Esophagus squamous epithelium (tissue), 5 donors: ENCODE data around the gene ADAMTSL2. TPM values are rescaled to one million over a fixed set of nuclear protein-coding genes. Genes with fewer than 3 reads are reported as not detected.

Experiments used
- DNase-seq: peaks from one replicate; lab custom pipeline; 2025; lab: John Stamatoyannopoulos, UW
- H3K27ac ChIP-seq, 4 donors: fragments of 200-600 bp; sonication (generic); one replicate each; pipeline ENCODE4 v1.5.1; 2016 to 2019; ENCODE audit warnings: mild to moderate bottlenecking in 1 of 4
- H3K27me3 ChIP-seq, 4 donors: fragments of 200-600 bp; sonication (generic); 1 replicate in 3 of 4; 2 replicates in 1 of 4; pipeline versions ENCODE4 v1.5.1 to v1.6.0; 2017 to 2021; ENCODE audit warnings: antibody characterized with exemption in 1 of 4
- H3K36me3 ChIP-seq, 3 donors: fragments of 200-600 bp; sonication (generic); one replicate each; pipeline ENCODE4 v1.5.1; 2016 to 2019
- H3K4me1 ChIP-seq, 3 donors: fragments of 200-600 bp; sonication (generic); one replicate each; pipeline ENCODE4 v1.5.1; 2017 to 2019
- H3K4me3 ChIP-seq, 4 donors: fragments of 200-600 bp; sonication (generic); 1 replicate in 3 of 4; 2 replicates in 1 of 4; pipeline ENCODE4 v1.5.1; 2016 to 2019; ENCODE audit warnings: mild to moderate bottlenecking in 2 of 4, moderate library complexity in 1 of 4
- H3K9me3 ChIP-seq, 3 donors: fragments of 200-600 bp; sonication (generic); one replicate each; pipeline ENCODE4 v1.5.1; 2016 to 2019
- POLR2A ChIP-seq, 4 donors: fragments of 450-650 bp; IDR thresholded peaks; one replicate each; pipeline ENCODE4 v1.6.1; 2017; ENCODE audit warnings: antibody characterized with exemption in 4 of 4, mild to moderate bottlenecking in 4 of 4, moderate library complexity in 3 of 4
- WGBS, 2 donors: methylation state at CpG; one replicate each; pipeline ENCODE4 v1.1.5; 2018; 5-methylcytosine and 5-hydroxymethylcytosine counted together
- intact Hi-C: fragments of 100-400 bp; cut with DNase I; formaldehyde crosslinking; loops from one replicate; pipeline ENCODE4 v1.15.0; 2022
- total RNA-seq, 4 donors: library from RNA; depleted of rRNA; stranded (reverse); fragments of >200 nt; gene quantifications; one replicate each; pipeline ENCODE4 v1.1.0, GENCODE V29; 2016
- TF ChIP-seq, protein P1 (sequence below), 6 experiments: fragments of 450-650 bp in 4 of 6; fragments of 200-600 bp in 2 of 6; sonication (generic) in 2 of 6; IDR thresholded peaks; one replicate each; pipeline ENCODE4 v1.5.1; 2016 to 2019; ENCODE audit warnings: antibody characterized with exemption in 6 of 6, mild to moderate bottlenecking in 4 of 6, moderate library complexity in 4 of 6
- donor health status: DM: yes; HTN: yes; CAD: no.

Gene ADAMTSL2
- total RNA-seq, 4 donors from 2014 or later, result 1.1 to 2.1 (median 1.4) TPM

- 83 to 88% methylated on average over 3 to 5 of the region's 5 CpGs for WGBS, 2 donors
- Histone ChIP-seq H3K27me3 (peaks cover 0 to 14% (median 0%) of the 10 kb centered on the region in 4 donors), H3K36me3 (no peaks in the 10 kb centered on the region), H3K27ac (no peak overlapping the region), H3K9me3 (no peaks in the 10 kb centered on the region), H3K4me3 (no peak overlapping the region), H3K4me1 (peaks cover 16 to 38% (median 16%) of the 10 kb centered on the region in 3 donors)
- TF ChIP-seq POLR2A (IDR thresholded peaks at IDR 0.05), result no peak
- TF ChIP-seq, protein P1, sequence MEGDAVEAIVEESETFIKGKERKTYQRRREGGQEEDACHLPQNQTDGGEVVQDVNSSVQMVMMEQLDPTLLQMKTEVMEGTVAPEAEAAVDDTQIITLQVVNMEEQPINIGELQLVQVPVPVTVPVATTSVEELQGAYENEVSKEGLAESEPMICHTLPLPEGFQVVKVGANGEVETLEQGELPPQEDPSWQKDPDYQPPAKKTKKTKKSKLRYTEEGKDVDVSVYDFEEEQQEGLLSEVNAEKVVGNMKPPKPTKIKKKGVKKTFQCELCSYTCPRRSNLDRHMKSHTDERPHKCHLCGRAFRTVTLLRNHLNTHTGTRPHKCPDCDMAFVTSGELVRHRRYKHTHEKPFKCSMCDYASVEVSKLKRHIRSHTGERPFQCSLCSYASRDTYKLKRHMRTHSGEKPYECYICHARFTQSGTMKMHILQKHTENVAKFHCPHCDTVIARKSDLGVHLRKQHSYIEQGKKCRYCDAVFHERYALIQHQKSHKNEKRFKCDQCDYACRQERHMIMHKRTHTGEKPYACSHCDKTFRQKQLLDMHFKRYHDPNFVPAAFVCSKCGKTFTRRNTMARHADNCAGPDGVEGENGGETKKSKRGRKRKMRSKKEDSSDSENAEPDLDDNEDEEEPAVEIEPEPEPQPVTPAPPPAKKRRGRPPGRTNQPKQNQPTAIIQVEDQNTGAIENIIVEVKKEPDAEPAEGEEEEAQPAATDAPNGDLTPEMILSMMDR (IDR thresholded peaks at IDR 0.05), result no peak
- no peak for DNase-seq
- intact Hi-C loops, result no loop called here
Measured at GRCh38 chr9:133518200-133518599, 16.3 kb upstream of the ADAMTSL2 start.

GRCh38 chr9:133518706-133519449 lies 15.6 kb upstream of the ADAMTSL2 start:
- Histone ChIP-seq H3K9me3 (no peaks in the 10 kb centered on the region), H3K27me3 (peaks cover 0 to 14% (median 0%) of the 10 kb centered on the region in 4 donors), H3K36me3 (no peaks in the 10 kb centered on the region), H3K27ac (no peak overlapping the region), H3K4me3 (no peak overlapping the region), H3K4me1 (peaks cover 10 to 32% (median 12%) of the 10 kb centered on the region in 3 donors)
- 91% methylated on average over 13 to 25 of the region's 27 CpGs for WGBS, 2 donors
- no peak for DNase-seq
- intact Hi-C loops, result no loop called here
- TF ChIP-seq POLR2A (IDR thresholded peaks at IDR 0.05), result no peak

GRCh38 chr9:133519693-133520092 lies 14.8 kb upstream of the ADAMTSL2 start:
- TF ChIP-seq, protein P1 (IDR thresholded peaks at IDR 0.05), result no peak
- no peak for TF ChIP-seq POLR2A (IDR thresholded peaks at IDR 0.05)
- intact Hi-C loops, result no loop called here
- no peaks in the 10 kb centered on the region for H3K36me3 ChIP-seq
- no peaks in the 10 kb centered on the region for H3K9me3 ChIP-seq
- DNase-seq, result no peak
- H3K4me1 ChIP-seq, result peaks cover 6 to 27% (median 8%) of the 10 kb centered on the region in 3 donors
- no peak overlapping the region for H3K4me3 ChIP-seq
- WGBS, 2 donors, result 29 to 30% methylated on average over 7 of the region's 7 CpGs
- peaks cover 0 to 14% (median 0%) of the 10 kb centered on the region in 4 donors for H3K27me3 ChIP-seq
- no peak overlapping the region for H3K27ac ChIP-seq

- Histone ChIP-seq H3K4me1 (peaks cover 5 to 21% (median 5%) of the 10 kb centered on the region in 3 donors), H3K4me3 (no peak overlapping the region), H3K9me3 (no peaks in the 10 kb centered on the region), H3K27ac (no peak overlapping the region), H3K27me3 (peaks cover 0 to 14% (median 0%) of the 10 kb centered on the region in 4 donors), H3K36me3 (no peaks in the 10 kb centered on the region)
- intact Hi-C loops, result no loop called here
- TF ChIP-seq, protein P1 (IDR thresholded peaks at IDR 0.05), result no peak
- no peak for TF ChIP-seq POLR2A (IDR thresholded peaks at IDR 0.05)
- no peak for DNase-seq
- WGBS, 2 donors, result 48 to 80% methylated on average over 9 to 16 of the region's 24 CpGs
Measured at GRCh38 chr9:133520121-133520835, 14.2 kb upstream of the ADAMTSL2 start.

GRCh38 chr9:133521122-133522072 lies 13.1 kb upstream of the ADAMTSL2 start:
- TF ChIP-seq POLR2A (IDR thresholded peaks at IDR 0.05), result no peak
- TF ChIP-seq, protein P1 (IDR thresholded peaks at IDR 0.05), result no peak
- Histone ChIP-seq H3K36me3 (no peaks in the 10 kb centered on the region), H3K4me3 (no peak overlapping the region), H3K9me3 (no peaks in the 10 kb centered on the region), H3K4me1 (peaks cover 5 to 27% (median 6%) of the 10 kb centered on the region in 3 donors), H3K27me3 (peaks cover 0 to 15% (median 0%) of the 10 kb centered on the region in 4 donors), H3K27ac (no peak overlapping the region)
- DNase-seq, result no peak
- 81 to 86% methylated on average over 11 to 19 of the region's 21 CpGs for WGBS, 2 donors
- intact Hi-C loops, result no loop called here
